Natural killer cell (primary cell): ENCODE measurements around the gene PLPP7. TPM values are rescaled to one million over a fixed set of nuclear protein-coding genes. Genes with fewer than 3 reads are reported as not detected.
"Not testable (repeated sequence)": the region's sequence is repeated elsewhere in the genome, so short reads cannot be mapped to it uniquely, and the experiment has no call there.

Experiments used
- ATAC-seq, 3 donors: fragments of 150-1000 bp in 2 of 3; fragments of 200-7000 bp in 1 of 3; cut with Tn5 transposase; 1 replicate in 1 of 3; 2 replicates in 2 of 3; pipeline ENCODE4 v1.10.0; 2021; ENCODE audit warnings: mild to moderate bottlenecking in 2 of 3, moderate library complexity in 2 of 3
- DNase-seq, 2 donors: peaks; one replicate each; pipeline versions ENCODE4 v3.0.0 to v3.0.0-alpha.2; 2013 to 2021; ENCODE audit warnings: mixed read lengths in 1 of 2
- H3K27ac ChIP-seq: one replicate; pipeline ENCODE4 v1.5.1; 2013; ENCODE audit warnings: mild to moderate bottlenecking, low read length
- H3K27me3 ChIP-seq: one replicate; pipeline ENCODE4 v1.6.1; 2013; ENCODE audit warnings: low read length; ENCODE audit not compliant: control insufficient read depth, insufficient read depth
- H3K36me3 ChIP-seq: one replicate; pipeline ENCODE4 v1.6.1; 2013; ENCODE audit warnings: low read length; ENCODE audit not compliant: control insufficient read depth, insufficient read depth
- H3K4me1 ChIP-seq: one replicate; pipeline ENCODE4 v1.6.1; 2013; ENCODE audit warnings: low read length; ENCODE audit not compliant: control insufficient read depth, insufficient read depth
- H3K4me3 ChIP-seq: one replicate; pipeline ENCODE4 v1.5.1; 2013; ENCODE audit warnings: low read length
- H3K9me3 ChIP-seq: one replicate; pipeline ENCODE4 v1.6.1; 2013; ENCODE audit warnings: low read length; ENCODE audit not compliant: control insufficient read depth, insufficient read depth
- H3K27ac Mint-ChIP-seq, 2 donors: one replicate each; pipeline ENCODE4 v1.8.0; 2022; ENCODE audit warnings: mild to moderate bottlenecking in 2 of 2, mixed read lengths in 2 of 2, moderate library complexity in 1 of 2
- H3K27me3 Mint-ChIP-seq, 2 donors: one replicate each; pipeline ENCODE4 v1.8.0; 2022; ENCODE audit warnings: low read depth in 2 of 2, mixed read lengths in 2 of 2
- H3K36me3 Mint-ChIP-seq: one replicate; pipeline ENCODE4 v1.8.0; 2022; ENCODE audit warnings: mixed read lengths
- H3K4me1 Mint-ChIP-seq, 2 donors: one replicate each; pipeline ENCODE4 v1.8.0; 2022; ENCODE audit warnings: mixed read lengths in 2 of 2
- H3K4me3 Mint-ChIP-seq: one replicate; pipeline ENCODE4 v1.8.0; 2022; ENCODE audit warnings: mild to moderate bottlenecking, moderate library complexity, mixed read lengths
- H3K9me3 Mint-ChIP-seq, 2 donors: one replicate each; pipeline ENCODE4 v1.8.0; 2022; ENCODE audit warnings: mixed read lengths in 2 of 2
- WGBS: methylation state at CpG from one replicate; pipeline ENCODE4 v1.1.7; 2013; ENCODE audit warnings: missing lambda C conversion rate; ENCODE audit not compliant: insufficient coverage; 5-methylcytosine and 5-hydroxymethylcytosine counted together
- intact Hi-C: fragments of 100-400 bp; cut with micrococcal nuclease; formaldehyde crosslinking; loops from one replicate; pipeline ENCODE4 v1.14.2; 2022
- total RNA-seq, 4 donors: library from RNA; stranded (reverse); fragments of 120-200 nt in 1 of 4; gene quantifications; one replicate each; pipeline versions ENCODE4 v1.2.3 to v1.2.4, GENCODE V29; 2013 to 2022
- TF ChIP-seq, protein P1 (sequence below): fragments of 200-600 bp; IDR thresholded peaks from one replicate; pipeline ENCODE4 v1.8.0; 2022; ENCODE audit warnings: antibody characterized with exemption

The PLPP7 gene
- total RNA-seq, 3 donors from 2014 or later (not counting 1 experiment from before 2014, with no cell fraction given): 0.28 to 0.59 (median 0.34) TPM

DNA sequence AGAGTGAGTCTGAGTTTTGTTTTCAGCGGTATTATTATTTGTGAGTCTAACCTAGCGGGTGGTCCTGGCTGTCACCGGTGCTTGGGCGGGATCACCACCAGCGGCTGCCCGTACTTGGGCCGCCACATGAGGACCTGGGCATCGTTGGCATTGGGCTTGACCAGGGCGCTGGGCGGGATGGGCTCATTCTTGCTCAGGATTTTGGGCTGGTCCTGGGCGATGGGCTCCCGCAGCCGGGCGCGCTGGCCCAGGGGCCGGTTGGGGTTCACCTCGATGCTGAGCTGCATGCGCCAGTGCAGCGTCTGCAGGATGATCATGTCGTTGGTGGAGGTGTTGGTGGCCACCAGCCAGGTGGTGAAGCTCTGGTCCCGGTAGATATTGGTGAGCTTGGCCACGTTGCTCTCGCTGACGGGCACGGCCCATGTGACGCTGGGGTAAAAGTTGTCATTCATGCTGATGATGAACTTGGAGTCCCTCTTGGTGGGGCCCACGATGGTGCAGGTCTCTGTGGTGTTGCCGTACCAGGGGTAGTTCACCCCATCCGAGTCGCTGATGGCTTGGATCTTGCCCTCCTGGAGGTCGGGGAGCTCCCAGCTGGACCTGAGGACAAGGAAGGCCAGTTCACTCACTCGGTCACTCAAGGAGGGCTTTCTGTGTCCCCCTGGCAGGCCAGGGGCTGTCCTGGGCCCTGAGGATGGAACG, 28.6 kb upstream of the PLPP7 start:
- Mint-ChIP-seq H3K27me3 (no peaks in the 10 kb centered on the region), H3K4me3 (no peak overlapping the region), H3K36me3 (peaks cover 8% of the 10 kb centered on the region), H3K27ac (peak overlapping the region; percentile 20 to 36), H3K9me3 (no peaks in the 10 kb centered on the region), H3K4me1 (peaks cover 43 to 57% of the 10 kb centered on the region in 2 donors)
- intact Hi-C loops: no loop called here
- peaks cover 75% of the 10 kb centered on the region for H3K4me1 ChIP-seq
- DNase-seq: no peak
- no peaks in the 10 kb centered on the region for H3K9me3 ChIP-seq
- no peaks in the 10 kb centered on the region for H3K27me3 ChIP-seq
- no peak overlapping the region for H3K4me3 ChIP-seq
- WGBS: 95% methylated on average over 33 of the region's 33 CpGs
- H3K27ac ChIP-seq: no peak overlapping the region
- peaks cover 68% of the 10 kb centered on the region for H3K36me3 ChIP-seq
- TF ChIP-seq, protein P1, sequence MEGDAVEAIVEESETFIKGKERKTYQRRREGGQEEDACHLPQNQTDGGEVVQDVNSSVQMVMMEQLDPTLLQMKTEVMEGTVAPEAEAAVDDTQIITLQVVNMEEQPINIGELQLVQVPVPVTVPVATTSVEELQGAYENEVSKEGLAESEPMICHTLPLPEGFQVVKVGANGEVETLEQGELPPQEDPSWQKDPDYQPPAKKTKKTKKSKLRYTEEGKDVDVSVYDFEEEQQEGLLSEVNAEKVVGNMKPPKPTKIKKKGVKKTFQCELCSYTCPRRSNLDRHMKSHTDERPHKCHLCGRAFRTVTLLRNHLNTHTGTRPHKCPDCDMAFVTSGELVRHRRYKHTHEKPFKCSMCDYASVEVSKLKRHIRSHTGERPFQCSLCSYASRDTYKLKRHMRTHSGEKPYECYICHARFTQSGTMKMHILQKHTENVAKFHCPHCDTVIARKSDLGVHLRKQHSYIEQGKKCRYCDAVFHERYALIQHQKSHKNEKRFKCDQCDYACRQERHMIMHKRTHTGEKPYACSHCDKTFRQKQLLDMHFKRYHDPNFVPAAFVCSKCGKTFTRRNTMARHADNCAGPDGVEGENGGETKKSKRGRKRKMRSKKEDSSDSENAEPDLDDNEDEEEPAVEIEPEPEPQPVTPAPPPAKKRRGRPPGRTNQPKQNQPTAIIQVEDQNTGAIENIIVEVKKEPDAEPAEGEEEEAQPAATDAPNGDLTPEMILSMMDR: no peak
- ATAC-seq: no peak

DNA sequence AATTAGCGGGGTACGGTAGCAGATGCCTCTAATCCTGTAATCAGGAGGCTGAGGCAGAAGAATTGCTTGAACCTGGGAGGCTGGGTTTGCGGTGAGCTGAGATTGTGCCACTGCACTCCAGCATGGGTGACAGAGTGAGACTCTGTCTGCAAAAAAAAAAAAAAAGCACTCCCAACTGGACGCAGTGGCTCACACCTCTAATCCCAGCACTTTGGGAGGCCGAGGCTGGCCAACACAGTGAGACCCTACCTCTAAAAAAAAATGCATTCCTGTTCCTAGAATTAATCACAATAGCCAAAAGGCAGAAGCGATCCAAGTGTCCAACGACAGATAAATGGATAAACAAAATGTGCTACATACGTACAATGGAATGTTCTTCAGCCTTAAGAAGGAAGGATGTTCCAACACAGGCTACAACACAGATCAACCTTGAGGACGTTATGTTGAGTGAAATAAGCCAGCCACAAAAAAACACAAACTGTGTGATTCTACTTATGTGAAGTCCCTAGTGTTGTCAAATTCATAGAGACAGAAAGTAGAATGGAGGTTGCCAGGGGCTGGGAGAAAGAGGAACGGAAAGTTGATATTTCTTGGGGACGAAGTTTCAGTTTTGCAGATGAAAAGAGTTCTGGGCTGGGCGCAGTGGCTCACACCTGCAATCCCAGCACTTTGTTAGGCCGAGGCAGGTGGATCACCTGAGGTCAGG, 27.0 kb upstream of the PLPP7 start:
- DNase-seq (no peak), ATAC-seq (no peak)
- Mint-ChIP-seq H3K9me3 (no peaks in the 10 kb centered on the region), H3K4me3 (peak overlapping the region; percentile 61), H3K27ac (peak overlapping the region; percentile 91 to 95), H3K36me3 (peaks cover 8% of the 10 kb centered on the region), H3K4me1 (peaks cover 49 to 59% of the 10 kb centered on the region in 2 donors), H3K27me3 (no peaks in the 10 kb centered on the region)
- intact Hi-C loops: no loop called here
- no peaks in the 10 kb centered on the region for H3K9me3 ChIP-seq
- no peaks in the 10 kb centered on the region for H3K27me3 ChIP-seq
- peaks cover 68% of the 10 kb centered on the region for H3K36me3 ChIP-seq
- H3K27ac ChIP-seq: no peak overlapping the region
- no peak overlapping the region for H3K4me3 ChIP-seq
- 69% methylated on average over 13 of the region's 13 CpGs for WGBS
- TF ChIP-seq, protein P1: no peak
- H3K4me1 ChIP-seq: peaks cover 75% of the 10 kb centered on the region

DNA sequence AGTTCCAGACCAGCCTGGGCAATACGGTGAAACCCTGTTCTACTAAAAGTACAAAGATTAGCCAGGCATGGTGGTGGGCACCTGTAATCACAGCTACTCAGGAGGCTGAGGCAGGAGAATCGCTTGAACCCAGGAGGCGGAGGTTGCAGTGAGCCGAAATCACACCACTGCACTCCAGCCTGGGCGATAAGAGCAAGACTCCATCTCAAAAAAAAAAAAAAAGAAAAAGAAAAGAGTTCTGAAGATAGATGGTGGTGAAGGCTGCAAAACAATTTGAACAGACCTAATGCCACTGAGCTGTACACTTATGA, 26.5 kb upstream of the PLPP7 start:
- H3K36me3 Mint-ChIP-seq, H3K27me3 ChIP-seq, ATAC-seq, H3K9me3 Mint-ChIP-seq, H3K27me3 Mint-ChIP-seq, H3K27ac ChIP-seq, H3K4me3 ChIP-seq, H3K9me3 ChIP-seq, DNase-seq, intact Hi-C loops: not testable (repeated sequence)
- Histone ChIP-seq H3K4me1 (peaks cover 75% of the 10 kb centered on the region), H3K36me3 (peaks cover 63% of the 10 kb centered on the region)
- peak overlapping the region; percentile 91 to 95 for H3K27ac Mint-ChIP-seq
- peak overlapping the region; percentile 28 for H3K4me3 Mint-ChIP-seq
- H3K4me1 Mint-ChIP-seq: peaks cover 44 to 54% of the 10 kb centered on the region in 2 donors
- 80% methylated on average over 4 of the region's 5 CpGs for WGBS

DNA sequence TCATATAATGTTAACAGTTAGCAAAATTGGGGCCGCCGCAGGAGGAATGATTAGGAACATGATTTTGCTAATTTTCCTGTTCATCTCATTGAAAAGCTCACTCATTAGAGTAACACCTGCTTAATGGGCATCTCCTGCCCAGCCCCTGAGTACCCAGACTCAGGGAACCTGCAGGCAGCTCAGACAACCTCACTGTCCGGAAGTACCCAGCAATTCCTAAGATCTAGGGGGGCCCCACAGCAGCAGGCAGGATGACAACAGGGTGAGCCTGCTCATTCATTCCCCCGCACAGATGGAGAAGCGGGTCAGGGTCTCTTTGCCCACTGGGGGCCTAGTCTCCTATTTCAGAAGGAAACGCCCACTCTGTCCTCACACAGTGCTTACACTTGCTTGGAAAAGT, 25.8 kb upstream of the PLPP7 start:
- H3K27ac ChIP-seq: peak overlapping the region; percentile 47
- peaks cover 43 to 57% of the 10 kb centered on the region in 2 donors for H3K4me1 Mint-ChIP-seq
- H3K4me3 ChIP-seq: no peak overlapping the region
- H3K9me3 Mint-ChIP-seq: no peaks in the 10 kb centered on the region
- DNase-seq: no peak
- TF ChIP-seq, protein P1: no peak
- WGBS: 79% methylated on average over 6 of the region's 6 CpGs
- H3K9me3 ChIP-seq: no peaks in the 10 kb centered on the region
- intact Hi-C loops: no loop called here
- H3K4me1 ChIP-seq: peaks cover 75% of the 10 kb centered on the region
- no peaks in the 10 kb centered on the region for H3K27me3 ChIP-seq
- no peaks in the 10 kb centered on the region for H3K27me3 Mint-ChIP-seq
- H3K4me3 Mint-ChIP-seq: peak overlapping the region; percentile 62
- H3K27ac Mint-ChIP-seq: peak overlapping the region; percentile 91 to 95
- H3K36me3 ChIP-seq: peaks cover 56% of the 10 kb centered on the region
- H3K36me3 Mint-ChIP-seq: peaks cover 8% of the 10 kb centered on the region
- no peak for ATAC-seq
